Common myeloid progenitor, CD34-positive (primary cell): ENCODE results near the gene DAZAP1.

Source experiments
- CTCF ChIA-PET: fragments of 350-600 bp; sonication (Branson Sonifier 250); formaldehyde crosslinking; loops from one replicate; lab custom pipeline; 2021; ENCODE audit warnings: antibody characterized with exemption; lab: Charles Lee
- POLR2A ChIA-PET: fragments of 350-600 bp; sonication (Branson Sonifier 250); formaldehyde crosslinking; loops from one replicate; lab custom pipeline; 2021; ENCODE audit warnings: antibody characterized with exemption; lab: Charles Lee
- DNase-seq, 3 donors: peaks; one replicate each; pipeline versions ENCODE4 v3.0.0 to v3.0.0-alpha.2; 2013
- H3K27ac ChIP-seq, 2 experiments: 1 replicate in 1 of 2; 2 replicates in 1 of 2; pipeline ENCODE4 v1.7.0; 2013; ENCODE audit warnings: inconsistent platforms in 2 of 2, low read length in 2 of 2, mild to moderate bottlenecking in 2 of 2, low read depth in 1 of 2, moderate library complexity in 1 of 2; ENCODE audit not compliant: severe bottlenecking in 2 of 2, insufficient read depth in 1 of 2, poor library complexity in 1 of 2
- H3K27me3 ChIP-seq, 5 experiments: replicated peaks in 2 of 5; 1 replicate in 3 of 5; 2 replicates in 2 of 5; pipeline versions ENCODE4 v1.6.1 to v1.7.0; 2013; ENCODE audit warnings: low read length in 4 of 5, mild to moderate bottlenecking in 2 of 5, moderate library complexity in 2 of 5, inconsistent platforms in 1 of 5; ENCODE audit not compliant: insufficient read depth in 5 of 5, control insufficient read depth in 4 of 5
- H3K36me3 ChIP-seq, 4 experiments: 1 replicate in 2 of 4; 2 replicates in 2 of 4; pipeline versions ENCODE4 v1.6.1 to v1.7.0; 2013; ENCODE audit warnings: low read length in 3 of 4, control low read depth in 1 of 4, mild to moderate bottlenecking in 1 of 4; ENCODE audit not compliant: control insufficient read depth in 4 of 4, insufficient read depth in 4 of 4
- H3K4me1 ChIP-seq, 4 experiments: 1 replicate in 3 of 4; 2 replicates in 1 of 4; pipeline versions ENCODE4 v1.6.1 to v1.7.1; 2013; ENCODE audit warnings: low read length in 3 of 4, mild to moderate bottlenecking in 3 of 4, control low read depth in 1 of 4, inconsistent platforms in 1 of 4, moderate library complexity in 1 of 4; ENCODE audit not compliant: control insufficient read depth in 4 of 4, insufficient read depth in 4 of 4; ENCODE audit errors: control extremely low read depth in 1 of 4
- H3K4me3 ChIP-seq, 7 experiments: 1 replicate in 4 of 7; 2 replicates in 3 of 7; pipeline versions ENCODE4 v1.5.1 to v1.7.0; 2013; ENCODE audit warnings: mild to moderate bottlenecking in 7 of 7, low read length in 6 of 7, moderate library complexity in 6 of 7, inconsistent platforms in 2 of 7, low read depth in 2 of 7, control low read depth in 1 of 7; ENCODE audit not compliant: insufficient read depth in 4 of 7, control insufficient read depth in 1 of 7; ENCODE audit errors: extremely low read depth in 1 of 7
- H3K9me3 ChIP-seq, 5 experiments: 1 replicate in 4 of 5; 2 replicates in 1 of 5; pipeline versions ENCODE4 v1.6.1 to v1.7.1; 2013; ENCODE audit warnings: low read length in 4 of 5, mild to moderate bottlenecking in 2 of 5, inconsistent platforms in 1 of 5, low read depth in 1 of 5, moderate library complexity in 1 of 5; ENCODE audit not compliant: control insufficient read depth in 4 of 5, insufficient read depth in 2 of 5; ENCODE audit errors: control extremely low read depth in 1 of 5
- WGBS: methylation state at CpG from one replicate; pipeline ENCODE4 v1.1.5; 2013; ENCODE audit not compliant: insufficient coverage; 5-methylcytosine and 5-hydroxymethylcytosine counted together

Gene DAZAP1

DNA sequence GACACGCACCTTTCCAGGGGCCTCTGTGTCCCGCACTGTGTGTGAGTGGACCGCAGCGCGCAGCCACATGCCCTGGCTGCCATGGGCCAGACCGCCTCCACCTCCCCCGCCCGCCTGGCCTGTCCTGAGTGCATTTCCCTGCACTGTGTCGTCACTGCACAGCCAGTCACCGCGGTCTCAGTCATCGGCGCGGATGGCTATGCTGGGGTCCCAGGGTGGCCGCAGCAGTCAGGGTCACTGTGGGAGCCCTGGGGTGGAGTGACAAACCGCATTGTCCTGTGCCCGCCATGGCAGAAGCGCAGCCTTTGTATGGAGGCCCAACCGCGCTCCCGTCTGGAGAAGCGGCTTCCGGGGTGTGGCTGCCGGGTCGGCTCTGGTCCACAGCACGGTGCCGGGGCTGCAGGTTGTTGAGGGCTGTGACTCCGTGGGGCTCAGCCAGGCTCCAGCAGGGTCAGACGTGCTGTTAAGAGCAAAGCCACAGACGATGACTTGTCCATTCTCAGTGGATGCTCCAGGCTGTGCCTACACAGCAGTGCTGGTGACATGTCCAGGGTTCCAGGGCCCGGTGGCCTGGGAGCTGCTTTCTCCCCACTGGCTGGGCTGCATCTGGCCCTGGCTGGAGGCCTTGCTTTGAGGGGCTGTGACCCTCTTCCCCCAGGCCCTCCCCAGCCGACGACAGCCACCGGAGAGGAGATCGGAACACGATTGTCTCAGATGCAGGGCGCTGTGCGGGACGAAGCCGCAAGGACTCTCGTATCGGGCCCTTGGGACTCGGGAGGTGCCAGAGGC is 30.0 kb upstream of the DAZAP1 start:
- ChIA-PET CTCF (interaction anchor here (0.7 to 1.8 kb wide), 2 partner anchors 98 to 133 kb away, joined by 3 read pairs; no protein-coding TSS in a partner anchor), POLR2A (interaction anchor here (0.5 kb wide), 1 partner anchor 71 kb away, joined by 3 read pairs; no protein-coding TSS in a partner anchor)
- Histone ChIP-seq H3K36me3 (peaks cover 10 to 41% (median 23%) of the 10 kb centered on the region in 4 experiments), H3K9me3 (no peaks in the 10 kb centered on the region), H3K4me3 (no peak overlapping the region), H3K27ac (no peak overlapping the region), H3K4me1 (no peaks in the 10 kb centered on the region), H3K27me3 (no peaks in the 10 kb centered on the region)
- WGBS: 98% methylated on average over 41 of the region's 43 CpGs
- DNase-seq: no peak

DNA sequence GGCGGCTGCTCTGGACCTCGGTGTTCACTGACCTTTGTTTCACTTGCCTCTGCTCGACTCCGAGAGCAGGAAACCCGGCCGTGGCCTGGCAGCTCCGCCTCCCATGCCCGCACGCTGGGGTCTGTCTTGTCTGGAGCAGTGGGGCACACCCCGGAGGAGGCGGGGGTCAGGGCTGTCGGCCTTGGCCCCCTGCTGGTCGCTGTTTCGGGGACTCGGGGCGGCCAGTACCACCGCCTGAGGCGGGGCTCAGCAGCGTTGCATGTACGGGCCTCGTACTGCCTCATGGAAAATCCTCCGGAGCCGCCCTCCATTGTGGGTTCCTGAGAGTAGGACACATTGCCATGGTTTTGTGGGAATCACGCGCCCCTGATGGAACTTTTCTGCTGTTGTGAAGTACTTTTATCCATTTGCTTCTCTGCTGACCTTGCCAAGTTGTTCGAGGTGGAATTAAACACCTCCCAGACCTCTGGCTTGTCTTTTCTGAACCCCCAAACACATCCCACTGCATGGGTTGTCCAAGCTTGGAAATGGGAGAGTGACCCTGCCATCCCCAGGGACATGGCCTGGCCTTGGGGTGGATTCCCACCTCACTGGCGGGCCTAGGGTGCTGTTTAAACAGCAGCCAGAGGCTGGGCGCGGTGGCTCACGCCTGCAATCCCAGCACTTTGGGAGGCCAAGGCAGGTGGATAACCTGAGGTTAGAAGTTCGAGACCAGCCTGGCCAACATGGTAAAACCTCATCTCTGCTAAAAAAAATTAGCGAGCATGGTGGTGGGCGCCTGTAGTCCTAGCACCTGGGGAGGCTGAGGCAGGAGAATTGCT is 29.2 kb upstream of the DAZAP1 start:
- Histone ChIP-seq H3K27ac (no peak overlapping the region), H3K4me3 (no peak overlapping the region), H3K9me3 (no peaks in the 10 kb centered on the region), H3K27me3 (no peaks in the 10 kb centered on the region), H3K4me1 (peaks cover 0 to 4% (median 1%) of the 10 kb centered on the region in 4 experiments), H3K36me3 (peaks cover 7 to 35% (median 19%) of the 10 kb centered on the region in 4 experiments)
- DNase-seq: no peak
- 96% methylated on average over 27 of the region's 33 CpGs for WGBS
- ChIA-PET CTCF (interaction anchor here (0.7 to 1.8 kb wide), 2 partner anchors 99 to 134 kb away, joined by 3 read pairs; no protein-coding TSS in a partner anchor), POLR2A (no interaction called here)

GRCh38 chr19:1379126-1379905 is 28.1 kb upstream of the DAZAP1 start:
- peaks cover 2 to 7% (median 4%) of the 10 kb centered on the region in 4 experiments for H3K4me1 ChIP-seq
- ChIA-PET CTCF (interaction anchor here (0.6 to 1.9 kb wide), 2 partner anchors 77 to 100 kb away, joined by 3 to 8 read pairs; no protein-coding TSS in a partner anchor), POLR2A (no interaction called here)
- H3K27me3 ChIP-seq: no peaks in the 10 kb centered on the region
- no peak overlapping the region for H3K27ac ChIP-seq
- no peaks in the 10 kb centered on the region for H3K9me3 ChIP-seq
- WGBS: 96% methylated on average over 25 of the region's 27 CpGs
- DNase-seq: no peak
- H3K36me3 ChIP-seq: peaks cover 2 to 24% (median 12%) of the 10 kb centered on the region in 4 experiments
- H3K4me3 ChIP-seq: no peak overlapping the region

GRCh38 chr19:1379961-1380489 is 27.4 kb upstream of the DAZAP1 start:
- Histone ChIP-seq H3K36me3 (peaks cover 0 to 20% (median 11%) of the 10 kb centered on the region in 4 experiments), H3K9me3 (no peaks in the 10 kb centered on the region), H3K4me1 (peaks cover 6 to 14% (median 11%) of the 10 kb centered on the region in 4 experiments), H3K27ac (no peak overlapping the region), H3K4me3 (no peak overlapping the region), H3K27me3 (no peaks in the 10 kb centered on the region)
- 95% methylated on average over 9 of the region's 12 CpGs for WGBS
- ChIA-PET POLR2A (no interaction called here), CTCF (interaction anchor here (0.6 to 1.9 kb wide), 3 partner anchors 65 to 101 kb away, joined by 3 to 8 read pairs (median 5); no protein-coding TSS in a partner anchor)
- DNase-seq: no peak

DNA sequence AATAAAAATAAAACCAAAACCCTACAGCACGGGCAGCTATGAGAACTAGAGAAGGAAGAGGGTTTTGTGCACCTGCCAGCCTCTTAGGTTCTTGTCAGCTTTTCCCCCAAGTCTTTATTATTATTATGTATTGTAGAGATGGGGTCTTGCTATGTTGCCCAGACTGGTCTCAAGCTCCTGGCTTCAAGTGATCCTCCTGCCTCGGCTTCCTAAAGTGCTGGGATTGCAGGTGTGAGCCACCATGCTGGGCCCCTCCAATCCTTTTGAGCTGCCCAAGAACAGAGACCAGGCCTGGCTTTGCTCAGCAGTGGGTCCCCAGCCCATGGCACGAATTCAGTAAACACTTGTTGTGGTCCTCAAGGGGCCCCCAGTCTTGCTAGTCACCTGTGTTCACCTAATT is 25.1 kb upstream of the DAZAP1 start:
- DNase-seq: no peak
- no peak overlapping the region for H3K27ac ChIP-seq
- CTCF ChIA-PET: interaction anchor here (1.2 to 3.2 kb wide), 6 partner anchors 11 to 30 kb away, joined by 3 to 20 read pairs (median 4); no protein-coding TSS in a partner anchor
- H3K4me3 ChIP-seq: no peak overlapping the region
- 100% methylated on average over 2 of the region's 3 CpGs for WGBS
- H3K4me1 ChIP-seq: peaks cover 6 to 17% (median 12%) of the 10 kb centered on the region in 4 experiments
- no peaks in the 10 kb centered on the region for H3K9me3 ChIP-seq
- POLR2A ChIA-PET: no interaction called here
- no peaks in the 10 kb centered on the region for H3K27me3 ChIP-seq
- peaks cover 0 to 12% (median 9%) of the 10 kb centered on the region in 4 experiments for H3K36me3 ChIP-seq

GRCh38 chr19:1383017-1383311 is 24.4 kb upstream of the DAZAP1 start:
- ChIA-PET CTCF (interaction anchor here (0.8 to 3.2 kb wide), 7 partner anchors 11 to 114 kb away, joined by 3 to 20 read pairs (median 4); partner anchors contain the start of gene CIRBP), POLR2A (interaction anchor here (0.8 to 0.9 kb wide), 2 partner anchors 16 to 130 kb away, joined by 3 to 4 read pairs; no protein-coding TSS in a partner anchor)
- no peaks in the 10 kb centered on the region for H3K27me3 ChIP-seq
- H3K4me3 ChIP-seq: peak overlapping the region in 3 of 7 experiments; percentile 36 to 94 (median 86)
- no peak for DNase-seq
- no peaks in the 10 kb centered on the region for H3K9me3 ChIP-seq
- H3K27ac ChIP-seq: no peak overlapping the region
- peaks cover 0 to 5% (median 4%) of the 10 kb centered on the region in 4 experiments for H3K36me3 ChIP-seq
- H3K4me1 ChIP-seq: peaks cover 6 to 17% (median 12%) of the 10 kb centered on the region in 4 experiments
- WGBS: 10% methylated on average over 9 of the region's 9 CpGs
